SK-N-SH (cell line): ENCODE results near the gene KMT2A.

ENCODE experiments used
- EP300 ChIP-seq, 2 experiments: IDR thresholded peaks; 2 replicates each; pipeline versions ENCODE4 v1.4.0 to v1.6.1; 2012; ENCODE audit warnings: borderline replicate concordance in 1 of 2, low read depth in 1 of 2, low read length in 1 of 2
- IRF3 ChIP-seq: fragments of 150-350 bp; IDR thresholded peaks from 2 replicates; pipeline ENCODE4 v1.6.1; 2016; ENCODE audit warnings: mild to moderate bottlenecking, low read depth, low read length
- JUND ChIP-seq: IDR thresholded peaks from 2 replicates; pipeline ENCODE4 v1.4.0; 2012
- SIN3A ChIP-seq: IDR thresholded peaks from 2 replicates; pipeline ENCODE4 v1.6.1; 2012; ENCODE audit warnings: low read depth, mild to moderate bottlenecking, low read length, moderate library complexity, borderline replicate concordance
- TF ChIP-seq, protein P1 (sequence below): fragments of 200-600 bp; sonication (generic); IDR thresholded peaks from 2 replicates; pipeline ENCODE4 v1.6.1; 2017; ENCODE audit warnings: antibody characterized with exemption, mild to moderate bottlenecking, moderate library complexity
- TF ChIP-seq, protein P2 (sequence below): IDR thresholded peaks from 2 replicates; pipeline ENCODE4 v1.4.0; 2012; ENCODE audit warnings: low read depth, borderline replicate concordance

DNA sequence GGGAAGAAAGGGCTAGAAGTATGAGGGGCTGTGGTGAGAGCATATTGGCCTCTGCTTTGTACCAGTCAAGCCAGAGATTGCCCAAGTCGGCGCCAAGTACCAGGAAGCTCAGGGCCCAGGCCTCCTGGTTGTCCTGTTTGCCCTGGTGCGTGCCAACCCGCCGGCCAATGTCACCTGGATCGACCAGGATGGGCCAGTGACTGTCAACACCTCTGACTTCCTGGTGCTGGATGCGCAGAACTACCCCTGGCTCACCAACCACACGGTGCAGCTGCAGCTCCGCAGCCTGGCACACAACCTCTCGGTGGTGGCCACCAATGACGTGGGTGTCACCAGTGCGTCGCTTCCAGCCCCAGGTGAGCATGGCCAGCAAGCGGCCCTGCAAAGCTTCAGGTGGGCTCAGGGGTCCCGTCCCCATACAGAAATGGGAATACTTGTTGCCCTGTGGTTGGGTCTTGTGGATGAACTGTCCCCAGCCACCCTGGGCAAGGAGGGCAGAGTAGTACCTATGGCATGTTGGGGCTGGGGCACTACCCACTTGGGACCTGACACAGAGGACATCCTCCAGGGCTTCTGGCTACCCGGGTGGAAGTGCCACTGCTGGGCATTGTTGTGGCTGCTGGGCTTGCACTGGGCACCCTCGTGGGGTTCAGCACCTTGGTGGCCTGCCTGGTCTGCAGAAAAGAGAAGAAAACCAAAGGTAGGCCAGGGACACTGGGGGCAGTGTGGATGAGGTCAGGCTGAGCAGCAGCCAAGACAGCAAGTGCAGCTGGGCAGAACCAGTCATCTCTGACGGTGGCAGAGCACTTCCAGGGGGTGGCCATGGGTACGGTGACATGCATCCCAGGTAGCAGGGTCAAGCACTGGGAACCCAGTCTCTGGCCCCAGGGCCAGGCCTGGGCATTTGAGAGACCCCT lies 96.8 kb downstream of the KMT2A start:
- TF ChIP-seq, protein P1, sequence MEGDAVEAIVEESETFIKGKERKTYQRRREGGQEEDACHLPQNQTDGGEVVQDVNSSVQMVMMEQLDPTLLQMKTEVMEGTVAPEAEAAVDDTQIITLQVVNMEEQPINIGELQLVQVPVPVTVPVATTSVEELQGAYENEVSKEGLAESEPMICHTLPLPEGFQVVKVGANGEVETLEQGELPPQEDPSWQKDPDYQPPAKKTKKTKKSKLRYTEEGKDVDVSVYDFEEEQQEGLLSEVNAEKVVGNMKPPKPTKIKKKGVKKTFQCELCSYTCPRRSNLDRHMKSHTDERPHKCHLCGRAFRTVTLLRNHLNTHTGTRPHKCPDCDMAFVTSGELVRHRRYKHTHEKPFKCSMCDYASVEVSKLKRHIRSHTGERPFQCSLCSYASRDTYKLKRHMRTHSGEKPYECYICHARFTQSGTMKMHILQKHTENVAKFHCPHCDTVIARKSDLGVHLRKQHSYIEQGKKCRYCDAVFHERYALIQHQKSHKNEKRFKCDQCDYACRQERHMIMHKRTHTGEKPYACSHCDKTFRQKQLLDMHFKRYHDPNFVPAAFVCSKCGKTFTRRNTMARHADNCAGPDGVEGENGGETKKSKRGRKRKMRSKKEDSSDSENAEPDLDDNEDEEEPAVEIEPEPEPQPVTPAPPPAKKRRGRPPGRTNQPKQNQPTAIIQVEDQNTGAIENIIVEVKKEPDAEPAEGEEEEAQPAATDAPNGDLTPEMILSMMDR, result no peak
- TF ChIP-seq, protein P2, sequence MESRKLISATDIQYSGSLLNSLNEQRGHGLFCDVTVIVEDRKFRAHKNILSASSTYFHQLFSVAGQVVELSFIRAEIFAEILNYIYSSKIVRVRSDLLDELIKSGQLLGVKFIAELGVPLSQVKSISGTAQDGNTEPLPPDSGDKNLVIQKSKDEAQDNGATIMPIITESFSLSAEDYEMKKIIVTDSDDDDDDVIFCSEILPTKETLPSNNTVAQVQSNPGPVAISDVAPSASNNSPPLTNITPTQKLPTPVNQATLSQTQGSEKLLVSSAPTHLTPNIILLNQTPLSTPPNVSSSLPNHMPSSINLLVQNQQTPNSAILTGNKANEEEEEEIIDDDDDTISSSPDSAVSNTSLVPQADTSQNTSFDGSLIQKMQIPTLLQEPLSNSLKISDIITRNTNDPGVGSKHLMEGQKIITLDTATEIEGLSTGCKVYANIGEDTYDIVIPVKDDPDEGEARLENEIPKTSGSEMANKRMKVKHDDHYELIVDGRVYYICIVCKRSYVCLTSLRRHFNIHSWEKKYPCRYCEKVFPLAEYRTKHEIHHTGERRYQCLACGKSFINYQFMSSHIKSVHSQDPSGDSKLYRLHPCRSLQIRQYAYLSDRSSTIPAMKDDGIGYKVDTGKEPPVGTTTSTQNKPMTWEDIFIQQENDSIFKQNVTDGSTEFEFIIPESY, result no peak
- TF ChIP-seq JUND (no peak), IRF3 (no peak), EP300 (IDR thresholded peaks at IDR 0.05; ENCODE audit: borderline replicate concordance in 1 of 2, low read depth in 1 of 2, low read length in 1 of 2) (no peak), SIN3A (no peak)
